Astrocyte of the spinal cord (primary cell): ENCODE results near the gene SDHD.

ENCODE experiments used
- DNase-seq: peaks from one replicate; pipeline ENCODE4 v3.0.0; 2011; ENCODE audit warnings: low read depth, low spot score
- H3K4me3 ChIP-seq: 2 replicates; pipeline ENCODE4 v1.5.1; 2011; ENCODE audit warnings: low read depth, mild to moderate bottlenecking, low read length, moderate library complexity
- CTCF ChIP-seq: IDR thresholded peaks from 2 replicates; pipeline ENCODE4 v1.5.1; 2012; ENCODE audit warnings: low read depth, mild to moderate bottlenecking, low read length, inconsistent platforms
- in situ Hi-C: cut with HindIII; loops from 2 replicates; pipeline ENCODE4 v1.10.0; 2017; ENCODE audit warnings: low sequenced_read_pairs

The SDHD gene

GRCh38 chr11:112129656-112130055 is 43.0 kb downstream of the SDHD start:
- no peak overlapping the region for H3K4me3 ChIP-seq
- no peak for DNase-seq
- in situ Hi-C loops = no loop called here
- no peak for TF ChIP-seq CTCF

- no peak overlapping the region for H3K4me3 ChIP-seq
- DNase-seq = no peak
- in situ Hi-C loops = no loop called here
- TF ChIP-seq CTCF = no peak
Measured at GRCh38 chr11:112132737-112133136, 46.1 kb downstream of the SDHD start.

- in situ Hi-C loops = no loop called here
- no peak overlapping the region for H3K4me3 ChIP-seq
- no peak for DNase-seq
- no peak for TF ChIP-seq CTCF
Measured at GRCh38 chr11:112134473-112134872, 47.8 kb downstream of the SDHD start.

GRCh38 chr11:112143597-112143996 is 56.9 kb downstream of the SDHD start:
- no peak for DNase-seq
- H3K4me3 ChIP-seq = no peak overlapping the region
- in situ Hi-C loops = no loop called here
- no peak for TF ChIP-seq CTCF
